DOHH2 (cell line): Measurements from ENCODE around the gene DDX49.

Experiments used
- H3F3A ChIP-seq: fragments of 200-600 bp; sonication (generic), shearing (Covaris generic); 2 replicates; pipeline ENCODE4 v1.6.0; 2016; ENCODE audit warnings: antibody characterized with exemption, mild to moderate bottlenecking; ENCODE audit not compliant: control insufficient read depth, insufficient read depth
- H3K27ac ChIP-seq: fragments of 200-600 bp; sonication (generic); 2 replicates; pipeline ENCODE4 v1.5.1; 2014; ENCODE audit warnings: low read depth, mild to moderate bottlenecking, low read length, moderate library complexity
- H3K27me3 ChIP-seq: fragments of 200-600 bp; sonication (generic); 2 replicates; pipeline ENCODE4 v1.6.1; 2014; ENCODE audit warnings: mild to moderate bottlenecking, low read length, mixed read lengths; ENCODE audit not compliant: control insufficient read depth
- H3K36me3 ChIP-seq: fragments of 200-600 bp; sonication (generic); 2 replicates; pipeline ENCODE4 v1.6.1; 2014; ENCODE audit warnings: mild to moderate bottlenecking, low read length, moderate library complexity, mixed read lengths; ENCODE audit not compliant: control insufficient read depth
- H3K4me1 ChIP-seq: fragments of 200-600 bp; sonication (generic); 2 replicates; pipeline ENCODE4 v1.6.1; 2014; ENCODE audit warnings: mild to moderate bottlenecking, low read length, mixed read lengths; ENCODE audit not compliant: control insufficient read depth
- H3K4me2 ChIP-seq: fragments of 200-600 bp; sonication (generic); 2 replicates; pipeline ENCODE4 v1.6.0; 2014; ENCODE audit warnings: mild to moderate bottlenecking, low read length, moderate library complexity
- H3K4me3 ChIP-seq: fragments of 200-600 bp; sonication (generic); 2 replicates; pipeline ENCODE4 v1.5.1; 2014; ENCODE audit warnings: mild to moderate bottlenecking, low read length, mixed read lengths
- H3K79me2 ChIP-seq: fragments of 200-600 bp; sonication (generic); 2 replicates; pipeline ENCODE4 v1.6.1; 2014; ENCODE audit warnings: mild to moderate bottlenecking, low read length, mixed read lengths; ENCODE audit not compliant: control insufficient read depth
- H3K9me2 ChIP-seq: fragments of 200-600 bp; sonication (generic); replicated peaks from 2 replicates; pipeline ENCODE4 v1.6.1; 2014; ENCODE audit warnings: mild to moderate bottlenecking, low read length, mixed read lengths; ENCODE audit not compliant: control insufficient read depth
- H3K9me3 ChIP-seq: fragments of 200-600 bp; sonication (generic); 2 replicates; pipeline ENCODE4 v1.6.1; 2014; ENCODE audit warnings: antibody characterized with exemption, low read length, mixed read lengths; ENCODE audit not compliant: control insufficient read depth, insufficient read depth
- H4K20me1 ChIP-seq: fragments of 200-600 bp; sonication (generic); 2 replicates; pipeline ENCODE4 v1.6.0; 2014; ENCODE audit warnings: low read depth, mild to moderate bottlenecking, antibody characterized with exemption, low read length, moderate library complexity; ENCODE audit not compliant: control insufficient read depth, insufficient read depth
- EZH2phosphoT487 ChIP-seq: fragments of 200-600 bp; sonication (generic); IDR thresholded peaks from 2 replicates; pipeline ENCODE4 v1.6.1; 2017; ENCODE audit warnings: borderline replicate concordance, mild to moderate bottlenecking, antibody characterized with exemption, low read length, moderate library complexity, mixed read lengths
- TF ChIP-seq, protein P1 (sequence below): fragments of 200-600 bp; sonication (generic); IDR thresholded peaks from one replicate; pipeline ENCODE4 v1.5.1; 2014; ENCODE audit warnings: antibody characterized with exemption, mild to moderate bottlenecking, low read depth, low read length; ENCODE audit not compliant: poor library complexity, severe bottlenecking

The DDX49 gene

DNA sequence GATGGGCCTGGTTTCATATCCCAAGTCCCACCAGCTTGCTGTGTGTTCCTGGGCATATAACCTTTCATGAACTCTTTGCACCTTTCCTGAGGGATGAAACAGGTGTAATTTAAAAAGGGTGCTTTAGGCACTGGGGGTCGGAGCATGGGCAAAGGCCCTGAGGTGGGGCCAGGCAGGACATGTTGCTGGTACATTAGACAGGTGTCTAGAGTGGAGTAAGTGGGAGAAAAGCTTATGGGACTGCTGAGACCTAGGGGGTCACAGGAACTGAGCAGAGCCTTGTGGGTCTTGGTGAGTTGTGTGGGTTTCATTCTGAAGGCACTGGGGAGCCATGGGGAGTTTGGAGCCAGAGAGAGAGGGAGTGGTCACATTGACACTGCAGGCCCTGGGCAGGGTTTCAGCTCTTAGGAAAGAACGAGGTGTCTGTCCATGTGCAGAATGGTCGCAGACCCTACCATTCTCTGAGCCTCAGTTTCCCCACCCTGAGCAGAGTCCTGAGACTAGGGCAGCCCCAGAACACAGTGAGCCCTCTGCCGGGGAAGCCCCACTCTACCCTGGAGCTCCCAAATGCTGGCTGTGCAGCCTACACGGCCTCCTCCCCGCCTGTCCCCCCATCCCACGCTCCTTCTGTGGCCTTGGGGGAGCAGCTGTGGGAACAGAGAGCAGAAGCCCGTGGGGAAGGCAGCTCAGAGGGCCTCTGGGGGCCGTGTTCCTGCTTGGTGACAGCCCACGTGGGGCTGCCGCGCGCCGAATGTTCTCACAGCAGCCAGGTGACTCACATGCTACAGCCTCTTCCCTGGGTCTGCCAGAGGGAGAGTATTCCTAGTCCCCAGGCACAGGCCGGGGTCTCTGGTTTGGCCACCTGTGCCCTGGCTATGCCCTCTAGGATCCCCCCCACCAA lies 28.8 kb downstream of the DDX49 start:
- Histone ChIP-seq H4K20me1 (no peaks in the 10 kb centered on the region), H3K9me2 (no peaks in the 10 kb centered on the region), H3K79me2 (no peaks in the 10 kb centered on the region), H3K4me3 (no peak overlapping the region), H3K27me3 (peaks cover 8% of the 10 kb centered on the region), H3K27ac (no peak overlapping the region), H3K9me3 (no peaks in the 10 kb centered on the region), H3F3A (no peaks in the 10 kb centered on the region), H3K4me2 (no peak overlapping the region), H3K36me3 (no peaks in the 10 kb centered on the region), H3K4me1 (peaks cover 23% of the 10 kb centered on the region)
- TF ChIP-seq, protein P1, sequence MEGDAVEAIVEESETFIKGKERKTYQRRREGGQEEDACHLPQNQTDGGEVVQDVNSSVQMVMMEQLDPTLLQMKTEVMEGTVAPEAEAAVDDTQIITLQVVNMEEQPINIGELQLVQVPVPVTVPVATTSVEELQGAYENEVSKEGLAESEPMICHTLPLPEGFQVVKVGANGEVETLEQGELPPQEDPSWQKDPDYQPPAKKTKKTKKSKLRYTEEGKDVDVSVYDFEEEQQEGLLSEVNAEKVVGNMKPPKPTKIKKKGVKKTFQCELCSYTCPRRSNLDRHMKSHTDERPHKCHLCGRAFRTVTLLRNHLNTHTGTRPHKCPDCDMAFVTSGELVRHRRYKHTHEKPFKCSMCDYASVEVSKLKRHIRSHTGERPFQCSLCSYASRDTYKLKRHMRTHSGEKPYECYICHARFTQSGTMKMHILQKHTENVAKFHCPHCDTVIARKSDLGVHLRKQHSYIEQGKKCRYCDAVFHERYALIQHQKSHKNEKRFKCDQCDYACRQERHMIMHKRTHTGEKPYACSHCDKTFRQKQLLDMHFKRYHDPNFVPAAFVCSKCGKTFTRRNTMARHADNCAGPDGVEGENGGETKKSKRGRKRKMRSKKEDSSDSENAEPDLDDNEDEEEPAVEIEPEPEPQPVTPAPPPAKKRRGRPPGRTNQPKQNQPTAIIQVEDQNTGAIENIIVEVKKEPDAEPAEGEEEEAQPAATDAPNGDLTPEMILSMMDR, result no peak
- TF ChIP-seq EZH2phosphoT487, result no peak

DNA sequence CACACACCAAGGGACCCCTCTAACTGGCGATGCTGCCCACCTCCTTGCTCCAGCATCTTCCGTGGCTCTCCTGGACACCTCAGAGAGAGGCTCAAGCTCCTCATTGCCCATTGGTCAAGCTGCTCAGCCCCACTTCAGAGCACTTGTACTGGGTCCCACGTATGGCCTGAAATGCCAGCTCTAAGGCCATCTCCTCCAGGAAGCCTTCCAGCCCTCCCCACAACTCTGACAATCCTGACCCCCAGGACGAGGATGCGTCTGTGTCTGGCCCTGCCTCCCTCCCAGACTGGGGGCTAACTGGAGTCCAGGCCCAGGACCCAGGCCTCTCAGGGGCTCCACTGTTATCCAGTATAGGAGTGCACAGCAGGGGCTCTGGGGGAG lies 29.5 kb downstream of the DDX49 start:
- Histone ChIP-seq H3K4me1 (peaks cover 23% of the 10 kb centered on the region), H3K27me3 (peaks cover 4% of the 10 kb centered on the region), H3K36me3 (no peaks in the 10 kb centered on the region), H3K79me2 (no peaks in the 10 kb centered on the region), H3K27ac (no peak overlapping the region), H3F3A (no peaks in the 10 kb centered on the region), H3K9me3 (no peaks in the 10 kb centered on the region), H4K20me1 (no peaks in the 10 kb centered on the region), H3K4me2 (no peak overlapping the region), H3K9me2 (no peaks in the 10 kb centered on the region), H3K4me3 (no peak overlapping the region)
- TF ChIP-seq EZH2phosphoT487, result no peak
- TF ChIP-seq, protein P1, result no peak

DNA sequence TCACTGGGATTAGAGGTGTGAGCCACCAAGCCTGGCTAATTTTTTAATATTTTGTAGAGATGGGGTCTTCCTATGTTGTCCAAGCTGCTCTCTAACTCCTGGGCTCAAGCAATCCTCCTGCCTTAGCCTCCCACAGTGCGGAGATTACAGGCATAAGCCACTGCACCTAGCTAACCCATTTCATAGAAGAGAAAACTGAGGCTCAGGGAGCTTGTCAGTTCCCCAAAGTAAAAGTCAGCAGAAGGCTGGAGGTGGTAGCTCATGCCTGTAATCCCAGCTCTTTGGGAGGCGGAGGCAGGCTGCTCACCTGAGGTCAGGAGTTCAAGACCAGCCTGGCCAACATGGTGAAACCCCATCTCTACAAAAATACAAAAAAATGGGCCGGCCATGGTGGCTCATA lies 30.3 kb downstream of the DDX49 start:
- Histone ChIP-seq H3K9me2 (no peaks in the 10 kb centered on the region), H3K27ac (no peak overlapping the region), H3K36me3 (no peaks in the 10 kb centered on the region), H3K4me2 (no peak overlapping the region), H3K4me3 (no peak overlapping the region), H4K20me1 (no peaks in the 10 kb centered on the region), H3F3A (no peaks in the 10 kb centered on the region), H3K27me3 (peaks cover 4% of the 10 kb centered on the region), H3K79me2 (no peaks in the 10 kb centered on the region), H3K9me3 (no peaks in the 10 kb centered on the region), H3K4me1 (peaks cover 23% of the 10 kb centered on the region)
- TF ChIP-seq, protein P1, result no peak
- no peak for TF ChIP-seq EZH2phosphoT487
